ENCODE measurements around the gene DZIP1L. TPM values are rescaled to one million over a fixed set of nuclear protein-coding genes. Genes with fewer than 3 reads are reported as not detected.

DZIP1L gene
- total and polyA plus RNA-seq, 2 experiments from 2014 or later: 10.6 to 19.5 TPM

GRCh38 chr3:138046085-138046484 lies 69.3 kb downstream of the DZIP1L start:
- Mint-ChIP-seq H3K36me3 (ENCODE audit: low read depth) (peaks cover 2% of the 10 kb centered on the region; the same call in 1 of the 3 replicates), H3K27ac (no peak overlapping the region; the same call in 1 of the 2 replicates), H3K4me1 (peaks cover 17% of the 10 kb centered on the region), H3K4me3 (no peak overlapping the region), H3K27me3 (ENCODE audit: insufficient read depth, low read depth, poor library complexity) (no peaks in the 10 kb centered on the region), H3K9me3 (no peaks in the 10 kb centered on the region; the same call in 2 of the 3 replicates)
- H3K4me2 ChIP-seq: no peak overlapping the region; the same call in 1 of the 2 replicates
- no peaks in the 10 kb centered on the region for H3K36me3 ChIP-seq (ENCODE audit: insufficient read depth)
- no peaks in the 10 kb centered on the region for H3K79me2 ChIP-seq (replicated peaks; ENCODE audit: insufficient read depth)
- peaks cover 3% of the 10 kb centered on the region; the same call in 1 of the 2 replicates for H4K20me1 ChIP-seq (replicated peaks; ENCODE audit: insufficient read depth)
- no peaks in the 10 kb centered on the region for H3F3A ChIP-seq (replicated peaks; ENCODE audit: low read depth)
- peaks cover 8% of the 10 kb centered on the region for H3K9me2 ChIP-seq (ENCODE audit: insufficient read depth)
- H3K27ac ChIP-seq (ENCODE audit: low read depth): no peak overlapping the region
- DNase-seq (ENCODE audit: low spot score) (no peak), ATAC-seq (no peak)
- TF ChIP-seq, protein P1, sequence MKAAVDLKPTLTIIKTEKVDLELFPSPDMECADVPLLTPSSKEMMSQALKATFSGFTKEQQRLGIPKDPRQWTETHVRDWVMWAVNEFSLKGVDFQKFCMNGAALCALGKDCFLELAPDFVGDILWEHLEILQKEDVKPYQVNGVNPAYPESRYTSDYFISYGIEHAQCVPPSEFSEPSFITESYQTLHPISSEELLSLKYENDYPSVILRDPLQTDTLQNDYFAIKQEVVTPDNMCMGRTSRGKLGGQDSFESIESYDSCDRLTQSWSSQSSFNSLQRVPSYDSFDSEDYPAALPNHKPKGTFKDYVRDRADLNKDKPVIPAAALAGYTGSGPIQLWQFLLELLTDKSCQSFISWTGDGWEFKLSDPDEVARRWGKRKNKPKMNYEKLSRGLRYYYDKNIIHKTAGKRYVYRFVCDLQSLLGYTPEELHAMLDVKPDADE (IDR thresholded peaks at IDR 0.05): no peak
- peaks cover 18% of the 10 kb centered on the region for H3K4me1 ChIP-seq (ENCODE audit: insufficient read depth)
- no peaks in the 10 kb centered on the region for H3K27me3 ChIP-seq (ENCODE audit: insufficient read depth)
- H2AFZ ChIP-seq: no peak overlapping the region
- no peak overlapping the region for H3K4me3 ChIP-seq

DNA sequence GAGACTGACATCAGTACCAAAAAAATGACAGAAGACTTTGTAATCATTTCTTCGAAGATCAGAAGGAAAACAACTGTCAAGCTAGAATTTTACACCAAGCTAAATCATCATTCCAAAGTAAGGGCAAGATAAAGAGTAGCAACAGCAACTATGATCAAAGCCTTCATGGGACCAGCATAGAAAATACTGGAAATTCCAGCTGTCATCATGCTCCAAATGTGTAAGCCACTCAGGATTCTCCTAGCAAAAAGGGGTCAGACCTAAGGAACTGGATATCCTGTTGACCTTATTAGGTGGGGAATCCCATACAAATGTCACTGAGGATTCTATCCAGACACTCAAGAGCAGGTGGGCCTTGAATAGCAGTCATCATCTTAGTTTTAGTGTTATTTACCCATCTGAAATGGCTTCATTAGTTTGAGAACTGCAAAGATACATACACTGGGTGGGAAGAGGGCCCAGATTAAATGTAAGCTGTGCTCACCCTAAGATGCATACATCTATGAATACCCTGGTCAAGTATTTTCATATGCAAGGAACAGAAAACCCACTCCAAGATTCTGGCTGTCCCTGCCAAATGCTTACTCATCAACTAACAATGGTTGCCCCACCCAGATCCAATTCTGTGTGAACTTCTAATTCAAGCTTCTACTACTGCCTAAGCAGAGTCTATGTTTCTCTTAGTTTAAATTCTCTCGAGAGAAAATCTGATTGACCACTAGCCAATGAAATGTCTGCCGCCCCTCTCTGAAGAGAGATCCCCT lies 72.0 kb downstream of the DZIP1L start:
- Histone ChIP-seq H3K27ac (ENCODE audit: low read depth) (no peak overlapping the region), H3K36me3 (ENCODE audit: insufficient read depth) (no peaks in the 10 kb centered on the region), H3K9me2 (ENCODE audit: insufficient read depth) (peaks cover 8% of the 10 kb centered on the region), H3K4me2 (no peak overlapping the region), H3K27me3 (ENCODE audit: insufficient read depth) (no peaks in the 10 kb centered on the region), H3K4me3 (no peak overlapping the region), H2AFZ (no peak overlapping the region), H4K20me1 (replicated peaks; ENCODE audit: insufficient read depth) (peaks cover 3% of the 10 kb centered on the region; the same call in 1 of the 2 replicates), H3K4me1 (ENCODE audit: insufficient read depth) (peaks cover 18% of the 10 kb centered on the region), H3F3A (replicated peaks; ENCODE audit: low read depth) (no peaks in the 10 kb centered on the region), H3K79me2 (replicated peaks; ENCODE audit: insufficient read depth) (no peaks in the 10 kb centered on the region)
- ATAC-seq (no peak), DNase-seq (ENCODE audit: low spot score) (no peak)
- Mint-ChIP-seq H3K9me3 (no peaks in the 10 kb centered on the region), H3K36me3 (ENCODE audit: low read depth) (no peaks in the 10 kb centered on the region), H3K4me3 (no peak overlapping the region), H3K27me3 (ENCODE audit: insufficient read depth, low read depth, poor library complexity) (no peaks in the 10 kb centered on the region), H3K27ac (no peak overlapping the region), H3K4me1 (peaks cover 17% of the 10 kb centered on the region)
- TF ChIP-seq, protein P1 (IDR thresholded peaks at IDR 0.05): no peak
- TF ChIP-seq STAT1 (IDR thresholded peaks at IDR 0.05; ENCODE audit: unreplicated experiment) (no peak), POLR2AphosphoS5 (IDR thresholded peaks at IDR 0.05; ENCODE audit: low read depth) (no peak), EZH2 (IDR thresholded peaks at IDR 0.05; ENCODE audit: low read depth, unreplicated experiment) (no peak), EZH2phosphoT487 (IDR thresholded peaks at IDR 0.05; ENCODE audit: unreplicated experiment) (no peak), ZNF331 (CRISPR knock-in tag; IDR thresholded peaks at IDR 0.05; ENCODE audit: low read depth) (no peak), REST (IDR thresholded peaks at IDR 0.05; ENCODE audit: unreplicated experiment) (no peak), CREB1 (CRISPR knock-in tag; IDR thresholded peaks at IDR 0.05; ENCODE audit: low read depth) (no peak), NANOG (IDR thresholded peaks at IDR 0.05; ENCODE audit: borderline replicate concordance) (no peak), ZNF114 (CRISPR knock-in tag; IDR thresholded peaks at IDR 0.05) (no peak)
- TF ChIP-seq, protein P2, sequence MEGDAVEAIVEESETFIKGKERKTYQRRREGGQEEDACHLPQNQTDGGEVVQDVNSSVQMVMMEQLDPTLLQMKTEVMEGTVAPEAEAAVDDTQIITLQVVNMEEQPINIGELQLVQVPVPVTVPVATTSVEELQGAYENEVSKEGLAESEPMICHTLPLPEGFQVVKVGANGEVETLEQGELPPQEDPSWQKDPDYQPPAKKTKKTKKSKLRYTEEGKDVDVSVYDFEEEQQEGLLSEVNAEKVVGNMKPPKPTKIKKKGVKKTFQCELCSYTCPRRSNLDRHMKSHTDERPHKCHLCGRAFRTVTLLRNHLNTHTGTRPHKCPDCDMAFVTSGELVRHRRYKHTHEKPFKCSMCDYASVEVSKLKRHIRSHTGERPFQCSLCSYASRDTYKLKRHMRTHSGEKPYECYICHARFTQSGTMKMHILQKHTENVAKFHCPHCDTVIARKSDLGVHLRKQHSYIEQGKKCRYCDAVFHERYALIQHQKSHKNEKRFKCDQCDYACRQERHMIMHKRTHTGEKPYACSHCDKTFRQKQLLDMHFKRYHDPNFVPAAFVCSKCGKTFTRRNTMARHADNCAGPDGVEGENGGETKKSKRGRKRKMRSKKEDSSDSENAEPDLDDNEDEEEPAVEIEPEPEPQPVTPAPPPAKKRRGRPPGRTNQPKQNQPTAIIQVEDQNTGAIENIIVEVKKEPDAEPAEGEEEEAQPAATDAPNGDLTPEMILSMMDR (conservative IDR thresholded peaks at IDR 0.05; ENCODE audit: low read depth in 2 of 2): no peak

Measured in GM23338 (cell line).